GM20000 (cell line): ENCODE measurements around the gene SIGLEC7.

Experiments used
- DNase-seq: peaks from one replicate; pipeline ENCODE4 v3.0.0; 2012; ENCODE audit warnings: low spot score
- TF ChIP-seq, protein P1 (sequence below): IDR thresholded peaks from 2 replicates; pipeline ENCODE4 v1.5.1; 2012; ENCODE audit warnings: mild to moderate bottlenecking, control low read depth; ENCODE audit errors: extremely low read depth, missing control alignments

SIGLEC7 gene

DNA sequence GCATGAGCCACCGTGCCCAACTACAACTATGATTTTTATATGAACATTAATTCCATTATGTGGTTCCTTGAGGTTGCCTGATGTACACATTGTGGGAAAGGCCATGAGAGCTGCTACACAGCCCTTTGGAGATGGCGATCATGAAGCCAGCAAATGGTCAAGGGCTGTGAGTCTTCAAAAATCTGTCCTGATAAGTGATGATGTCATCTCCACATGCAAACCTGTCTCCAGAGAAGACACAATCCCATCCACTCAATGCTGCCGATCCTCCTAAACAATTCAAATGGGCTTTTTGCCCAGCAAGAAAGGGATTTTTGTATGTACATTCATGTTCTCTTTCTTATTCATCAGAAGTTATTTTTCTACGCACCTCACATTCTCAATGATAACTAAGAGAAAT lies 17.6 kb downstream of the SIGLEC7 start:
- DNase-seq, result no peak
- TF ChIP-seq, protein P1, sequence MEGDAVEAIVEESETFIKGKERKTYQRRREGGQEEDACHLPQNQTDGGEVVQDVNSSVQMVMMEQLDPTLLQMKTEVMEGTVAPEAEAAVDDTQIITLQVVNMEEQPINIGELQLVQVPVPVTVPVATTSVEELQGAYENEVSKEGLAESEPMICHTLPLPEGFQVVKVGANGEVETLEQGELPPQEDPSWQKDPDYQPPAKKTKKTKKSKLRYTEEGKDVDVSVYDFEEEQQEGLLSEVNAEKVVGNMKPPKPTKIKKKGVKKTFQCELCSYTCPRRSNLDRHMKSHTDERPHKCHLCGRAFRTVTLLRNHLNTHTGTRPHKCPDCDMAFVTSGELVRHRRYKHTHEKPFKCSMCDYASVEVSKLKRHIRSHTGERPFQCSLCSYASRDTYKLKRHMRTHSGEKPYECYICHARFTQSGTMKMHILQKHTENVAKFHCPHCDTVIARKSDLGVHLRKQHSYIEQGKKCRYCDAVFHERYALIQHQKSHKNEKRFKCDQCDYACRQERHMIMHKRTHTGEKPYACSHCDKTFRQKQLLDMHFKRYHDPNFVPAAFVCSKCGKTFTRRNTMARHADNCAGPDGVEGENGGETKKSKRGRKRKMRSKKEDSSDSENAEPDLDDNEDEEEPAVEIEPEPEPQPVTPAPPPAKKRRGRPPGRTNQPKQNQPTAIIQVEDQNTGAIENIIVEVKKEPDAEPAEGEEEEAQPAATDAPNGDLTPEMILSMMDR, result no peak

DNA sequence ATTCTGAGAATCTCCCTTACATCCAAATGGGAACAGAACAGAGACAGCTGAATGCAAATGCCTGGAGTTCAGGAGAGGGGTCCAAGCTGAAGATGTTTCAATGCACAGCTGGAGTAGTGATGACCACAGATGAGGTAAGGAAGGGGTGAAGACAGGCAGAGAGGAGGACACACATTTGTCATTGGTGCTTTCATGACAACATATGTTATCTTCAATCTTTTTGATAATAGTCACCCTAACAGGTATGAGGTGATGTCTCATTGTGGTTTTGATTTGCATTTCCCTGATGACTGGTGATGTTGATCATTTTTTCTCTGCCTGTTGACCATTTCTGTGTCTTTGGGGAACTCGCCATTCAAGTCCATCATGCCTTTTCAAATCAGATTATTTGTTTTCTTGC lies 19.2 kb downstream of the SIGLEC7 start:
- TF ChIP-seq, protein P1, result no peak

DNA sequence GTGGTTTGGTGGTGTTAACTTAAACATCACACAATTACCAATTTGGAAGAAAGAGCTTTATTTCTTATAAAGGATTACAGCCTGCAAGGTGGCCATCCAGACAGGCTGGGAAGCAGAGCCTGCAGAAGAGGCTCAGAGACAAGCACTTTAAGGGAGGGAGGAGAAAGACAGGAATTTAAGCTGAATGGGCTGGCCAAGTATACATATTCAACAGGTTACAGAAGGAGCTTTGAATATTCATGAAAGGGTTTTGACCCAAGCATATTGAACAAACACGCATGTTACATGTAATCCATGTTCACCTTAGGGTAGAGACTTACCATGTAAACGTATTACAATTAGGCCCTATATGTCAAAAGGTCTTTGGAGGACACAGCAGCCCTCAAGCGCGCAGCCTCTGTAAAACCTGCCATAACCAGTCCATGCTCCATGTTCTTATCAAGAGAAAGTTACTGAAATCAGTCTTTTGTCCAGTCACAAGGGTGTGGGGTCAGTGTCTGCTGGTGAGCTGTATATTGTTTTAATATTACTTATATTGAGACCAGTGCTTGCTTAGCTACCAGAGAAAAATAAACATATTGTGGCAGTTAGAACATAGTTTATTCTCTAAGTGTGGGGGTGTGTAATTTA lies 19.9 kb downstream of the SIGLEC7 start:
- no peak for DNase-seq
- TF ChIP-seq, protein P1, result no peak

More for the DNA sequence above, 19.2 kb downstream of the SIGLEC7 start:
- no peak for DNase-seq

DNA sequence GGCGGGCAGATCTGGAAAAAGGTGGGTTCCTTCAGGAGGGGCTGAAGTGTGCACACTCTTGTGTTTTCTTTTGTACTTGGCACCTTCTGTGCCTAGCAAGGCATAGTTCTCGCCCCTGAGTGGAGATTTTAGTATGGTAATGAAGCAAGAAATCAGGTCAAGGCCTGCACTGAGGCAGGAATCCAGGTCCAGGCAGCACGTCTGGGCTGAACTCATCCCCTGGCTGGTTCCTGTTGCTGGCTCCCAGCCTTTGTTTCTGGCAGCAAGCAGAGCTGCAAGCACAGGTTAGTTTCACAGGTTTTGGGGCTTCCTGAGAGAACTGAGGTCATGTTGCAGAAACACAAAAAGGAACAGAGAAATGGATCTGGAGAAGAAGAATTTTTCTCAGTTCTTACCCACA lies 21.2 kb downstream of the SIGLEC7 start:
- TF ChIP-seq, protein P1, result no peak
- DNase-seq, result no peak

DNA sequence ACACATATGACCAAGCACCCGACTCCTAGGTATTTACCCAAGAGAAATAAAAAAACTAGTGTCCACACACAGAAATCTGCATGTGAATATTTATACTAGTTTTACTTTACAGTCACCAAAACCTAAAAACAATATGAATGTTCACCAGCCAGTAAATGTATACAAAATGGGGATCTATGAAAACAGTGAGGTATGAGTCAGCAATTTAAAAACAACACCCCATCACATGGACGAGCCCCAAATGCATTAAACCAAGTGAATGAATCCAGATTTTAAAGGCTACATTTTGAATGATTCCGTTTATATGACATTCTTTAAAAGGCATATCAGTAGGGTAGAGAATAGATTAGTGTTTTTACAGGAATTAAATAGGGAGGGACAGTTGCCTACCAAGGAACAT lies 22.1 kb downstream of the SIGLEC7 start:
- no peak for DNase-seq
- TF ChIP-seq, protein P1, result no peak

DNA sequence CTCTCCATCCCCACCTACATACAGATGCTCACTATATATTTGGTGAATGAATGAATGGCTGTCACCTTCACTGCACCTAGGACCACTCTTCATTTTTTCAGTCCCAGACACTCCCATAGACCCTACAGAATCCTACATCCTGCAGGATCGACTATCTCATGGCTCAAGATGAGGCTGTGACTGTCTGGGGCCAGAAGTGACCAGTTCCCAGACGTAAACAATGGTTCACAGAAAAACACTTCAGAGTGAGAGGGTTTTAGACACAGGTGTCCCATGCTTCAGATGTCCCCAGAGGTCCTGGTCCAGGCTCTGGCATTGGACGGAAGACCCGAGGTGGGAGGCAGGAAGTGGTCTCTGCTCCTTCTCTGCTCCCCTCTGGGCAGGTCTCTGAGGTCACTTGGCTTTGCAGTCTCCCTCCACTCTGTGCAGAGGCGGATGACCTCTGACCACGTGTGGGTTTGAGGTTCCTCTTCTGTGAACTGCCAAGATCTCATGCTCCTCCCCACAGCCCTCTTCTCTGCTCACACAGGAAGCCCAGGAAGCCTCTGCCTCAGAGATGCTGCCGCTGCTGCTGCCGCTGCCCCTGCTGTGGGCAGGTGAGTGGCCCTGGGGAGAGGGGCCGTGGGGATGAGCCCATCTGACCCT lies 24.9 kb downstream of the SIGLEC7 start:
- DNase-seq, result peak; percentile 61
- TF ChIP-seq, protein P1, result no peak

DNA sequence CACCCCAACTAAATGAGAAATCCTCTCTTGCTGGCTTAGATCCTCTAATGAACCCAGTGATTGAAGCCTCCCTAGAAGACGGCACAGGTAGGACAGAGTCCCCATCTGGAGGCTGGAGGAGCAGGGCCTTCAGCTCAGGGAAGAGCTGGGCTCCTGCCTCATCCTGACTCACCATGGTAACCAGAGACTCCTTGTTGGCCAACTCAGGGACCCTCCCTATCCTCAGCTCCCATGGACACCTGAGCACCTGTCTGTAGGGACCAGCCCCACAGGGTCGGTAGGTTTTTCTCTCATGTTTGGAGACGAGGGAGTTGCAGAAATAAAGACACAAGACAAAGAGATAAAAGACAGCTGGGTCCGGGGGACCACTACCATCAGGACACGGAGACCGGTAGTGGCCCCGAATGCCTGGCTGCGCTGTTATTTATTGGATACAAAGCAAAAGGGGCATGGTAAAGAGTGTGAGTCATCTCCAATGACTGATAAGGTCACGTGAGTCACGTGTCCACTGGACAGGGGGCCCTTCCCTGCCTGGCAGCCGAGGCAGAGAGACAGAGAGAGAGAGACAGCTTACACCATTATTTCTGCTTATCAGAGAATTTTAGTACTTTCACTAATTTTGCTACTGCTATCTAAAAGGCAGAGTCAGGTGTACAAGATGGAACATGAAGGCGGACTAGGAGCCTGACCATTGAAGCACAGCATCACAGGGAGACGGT lies 26.6 kb downstream of the SIGLEC7 start:
- TF ChIP-seq, protein P1, result no peak
- no peak for DNase-seq
